NCI-H446 treated with DMSO at 0.1 percent for 48 hours (cell line): ENCODE results near the gene ITPR2.
A peak's percentile ranks its signal among the peaks of the same experiment; 100 is the strongest.

Source experiments
- DNase-seq: peaks from one replicate; lab custom pipeline; 2025; lab: John Stamatoyannopoulos, UW

ITPR2 gene

GRCh38 chr12:26513363-26514043 is 319.5 kb downstream of the ITPR2 start:
- DNase-seq = no peak

GRCh38 chr12:26512213-26512612 is 320.8 kb downstream of the ITPR2 start:
- no peak for DNase-seq

- DNase-seq = no peak
These were observed 322.7 kb downstream of the ITPR2 start for GRCh38 chr12:26510354-26510674.

- no peak for DNase-seq
These were observed 325.4 kb downstream of the ITPR2 start for GRCh38 chr12:26507613-26508012.

GRCh38 chr12:26499979-26500640 is 332.9 kb downstream of the ITPR2 start:
- DNase-seq = no peak

GRCh38 chr12:26496170-26496569 is 336.8 kb downstream of the ITPR2 start:
- no peak for DNase-seq

GRCh38 chr12:26493656-26494055 is 339.3 kb downstream of the ITPR2 start:
- no peak for DNase-seq

GRCh38 chr12:26492406-26492805 is 340.6 kb downstream of the ITPR2 start:
- no peak for DNase-seq

- no peak for DNase-seq
These were observed 343.1 kb downstream of the ITPR2 start for GRCh38 chr12:26489908-26490307.

GRCh38 chr12:26488351-26488750 is 344.6 kb downstream of the ITPR2 start:
- no peak for DNase-seq

- peak; percentile 28 for DNase-seq
These were observed 359.7 kb downstream of the ITPR2 start for GRCh38 chr12:26473291-26473690.

GRCh38 chr12:26471560-26471959 is 361.4 kb downstream of the ITPR2 start:
- no peak for DNase-seq

- peak; percentile 73 for DNase-seq
These were observed 363.4 kb downstream of the ITPR2 start for GRCh38 chr12:26469421-26470180.

GRCh38 chr12:26467351-26467750 is 365.6 kb downstream of the ITPR2 start:
- no peak for DNase-seq

- no peak for DNase-seq
These were observed 366.3 kb downstream of the ITPR2 start for GRCh38 chr12:26466726-26467125.

GRCh38 chr12:26465419-26466097 is 367.4 kb downstream of the ITPR2 start:
- no peak for DNase-seq

- no peak for DNase-seq
These were observed 371.2 kb downstream of the ITPR2 start for GRCh38 chr12:26461776-26462175.

GRCh38 chr12:26460361-26460760 is 372.6 kb downstream of the ITPR2 start:
- DNase-seq = no peak

GRCh38 chr12:26455936-26456574 is 376.9 kb downstream of the ITPR2 start:
- DNase-seq = no peak

GRCh38 chr12:26453246-26453645 is 379.7 kb downstream of the ITPR2 start:
- no peak for DNase-seq

GRCh38 chr12:26452511-26452910 is 380.5 kb downstream of the ITPR2 start:
- DNase-seq = no peak

- DNase-seq = no peak
These were observed 381.2 kb downstream of the ITPR2 start for GRCh38 chr12:26451763-26452162.
